ENCODE data around the gene KLHL30.

The KLHL30 gene

DNA sequence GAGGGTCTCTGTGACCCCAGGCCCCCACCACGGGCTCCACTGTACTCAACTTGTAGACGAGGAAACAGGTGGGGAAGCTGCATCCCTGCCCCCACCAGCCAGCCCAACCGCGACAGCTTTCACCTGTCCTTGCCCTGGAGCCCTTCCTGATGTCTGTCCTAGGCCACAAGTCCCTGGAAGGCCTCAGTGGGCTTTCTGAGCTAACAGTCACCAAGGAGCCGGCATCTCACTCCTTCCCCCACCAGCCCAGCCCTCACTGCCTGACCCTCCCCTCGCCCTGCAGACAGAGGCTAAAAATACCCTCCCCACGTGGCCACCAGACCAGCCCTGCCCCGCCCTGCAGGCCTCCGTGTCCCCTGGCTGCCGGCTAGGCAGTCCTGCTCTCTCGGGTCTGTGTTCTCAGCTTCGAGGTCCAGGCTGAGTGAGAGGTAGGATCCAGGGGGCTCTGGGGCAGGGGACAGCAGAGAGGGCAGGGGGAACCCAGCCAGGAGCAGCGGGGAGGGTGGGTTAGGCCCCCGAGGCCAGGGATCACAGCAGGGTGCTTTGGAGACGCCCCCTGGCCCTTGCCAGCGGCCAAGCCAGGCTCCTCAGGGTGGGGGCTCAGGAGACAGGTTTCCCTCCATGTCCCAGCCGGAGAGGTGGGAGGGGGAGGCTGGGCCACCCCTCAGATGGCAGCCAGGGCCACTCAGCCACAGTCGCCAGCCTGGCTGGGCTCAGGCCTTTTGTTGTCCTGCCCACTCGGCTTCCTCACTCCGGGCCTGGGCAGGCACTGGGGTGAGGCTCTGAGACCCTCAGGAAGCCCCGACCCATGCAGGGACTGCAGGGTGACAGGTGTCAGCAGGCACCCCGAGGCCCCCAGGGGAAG, at the start of gene KLHL30:
KLHL30 (plus strand) TSS at position 338 of the 865 bp plus-strand sequence. CDS start 2,087 bp downstream, outside the sequence.
- no peak for DNase-seq

DNA sequence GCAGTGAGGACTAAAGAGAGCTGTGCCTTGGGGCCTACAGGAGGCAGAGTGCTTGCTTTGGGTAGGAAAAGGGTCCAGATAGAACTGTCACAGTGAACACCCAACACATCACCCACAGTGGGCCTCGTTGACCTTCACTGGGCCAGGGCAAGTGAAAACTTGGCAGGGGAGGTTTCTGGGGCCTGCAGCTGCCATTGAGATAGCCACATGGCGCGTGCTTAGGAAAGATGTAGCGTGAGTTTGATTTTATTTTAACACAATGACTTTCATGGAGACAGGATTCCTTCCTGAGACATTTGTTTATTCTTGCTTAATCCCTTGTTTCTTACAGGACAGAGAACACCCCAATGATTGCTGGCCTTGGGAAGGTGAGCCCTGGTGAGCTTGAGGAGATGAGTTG, 47.6 kb upstream of the KLHL30 start:
- no peak for DNase-seq

DNA sequence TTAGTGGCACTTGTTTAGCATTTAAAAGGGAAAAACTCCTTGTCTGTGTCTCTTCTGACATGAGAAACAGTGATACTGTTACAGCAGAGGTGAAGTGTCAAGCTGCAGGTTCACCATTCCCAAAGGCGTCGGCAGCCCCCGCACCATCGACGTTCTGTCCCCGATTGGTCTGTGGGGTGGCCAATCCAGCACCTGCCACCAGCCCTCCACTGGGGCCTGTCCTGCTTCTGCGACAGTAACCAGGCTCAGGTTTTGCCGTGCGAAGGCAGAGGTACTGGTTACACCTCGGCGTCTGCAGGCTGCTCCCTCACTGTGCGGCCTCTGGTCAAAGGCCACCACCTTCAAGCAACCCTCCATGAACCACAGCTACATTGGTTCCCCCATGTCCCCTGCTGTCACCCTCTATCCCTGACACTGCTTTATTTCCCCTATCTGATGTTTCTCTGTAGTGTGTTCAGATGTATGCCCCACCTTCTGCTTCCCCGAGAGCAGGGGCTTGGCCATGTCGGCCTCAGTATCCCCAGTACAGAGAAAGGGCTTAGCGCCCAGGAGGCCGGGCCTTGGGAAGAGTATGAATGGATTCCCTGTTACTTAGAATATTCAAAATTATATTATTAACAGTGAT, 46.9 kb upstream of the KLHL30 start:
- DNase-seq: no peak

- DNase-seq: no peak
Observed at GRCh38 chr2:238092486-238093035, 45.9 kb upstream of the KLHL30 start.

DNA sequence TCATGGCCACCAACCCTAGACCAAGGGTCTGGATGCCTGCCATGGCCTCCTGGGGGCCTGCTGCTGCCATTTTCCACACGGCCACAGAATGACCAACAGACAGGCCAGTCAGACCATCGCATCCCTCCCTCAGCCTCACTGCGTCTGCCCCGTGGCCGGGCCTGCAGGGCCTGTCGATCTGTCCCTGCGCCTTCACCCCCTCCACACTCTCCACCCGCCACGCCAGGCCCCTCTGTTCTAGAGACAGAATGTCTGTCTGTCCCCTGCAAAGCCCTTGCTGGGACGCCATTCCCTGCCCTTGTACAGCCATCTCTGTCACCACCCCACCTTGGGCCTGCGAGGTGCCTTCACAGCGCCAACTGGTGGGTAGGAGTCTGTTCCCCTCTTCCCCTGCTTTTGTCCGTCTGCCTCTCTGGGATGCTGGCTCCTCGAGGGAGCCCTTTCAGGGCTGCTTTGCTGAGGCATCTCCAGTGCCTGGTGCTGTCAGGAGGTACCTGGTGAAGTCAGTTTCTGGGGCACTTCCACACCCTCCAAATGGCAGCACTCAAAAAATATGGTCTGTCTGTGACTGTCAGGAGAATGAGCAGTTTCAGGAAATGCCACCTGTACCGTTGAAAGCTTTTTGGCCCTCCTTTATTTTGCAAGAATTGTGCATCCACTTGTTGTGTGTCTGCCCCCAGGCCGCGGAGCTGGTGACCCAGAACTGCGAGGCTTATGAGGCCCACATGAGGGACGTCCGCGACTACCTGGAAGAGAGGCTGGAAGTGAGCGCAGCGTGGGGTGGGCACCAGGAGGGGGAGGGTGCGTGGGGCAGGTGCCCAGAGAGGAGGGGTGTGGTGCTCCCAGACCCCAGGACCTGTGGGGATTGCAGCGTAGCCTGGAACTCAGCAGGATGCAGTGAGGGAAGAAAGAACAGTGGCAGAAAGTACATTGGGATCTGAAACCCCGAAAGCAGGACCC, 45.0 kb upstream of the KLHL30 start:
- DNase-seq: no peak

DNA sequence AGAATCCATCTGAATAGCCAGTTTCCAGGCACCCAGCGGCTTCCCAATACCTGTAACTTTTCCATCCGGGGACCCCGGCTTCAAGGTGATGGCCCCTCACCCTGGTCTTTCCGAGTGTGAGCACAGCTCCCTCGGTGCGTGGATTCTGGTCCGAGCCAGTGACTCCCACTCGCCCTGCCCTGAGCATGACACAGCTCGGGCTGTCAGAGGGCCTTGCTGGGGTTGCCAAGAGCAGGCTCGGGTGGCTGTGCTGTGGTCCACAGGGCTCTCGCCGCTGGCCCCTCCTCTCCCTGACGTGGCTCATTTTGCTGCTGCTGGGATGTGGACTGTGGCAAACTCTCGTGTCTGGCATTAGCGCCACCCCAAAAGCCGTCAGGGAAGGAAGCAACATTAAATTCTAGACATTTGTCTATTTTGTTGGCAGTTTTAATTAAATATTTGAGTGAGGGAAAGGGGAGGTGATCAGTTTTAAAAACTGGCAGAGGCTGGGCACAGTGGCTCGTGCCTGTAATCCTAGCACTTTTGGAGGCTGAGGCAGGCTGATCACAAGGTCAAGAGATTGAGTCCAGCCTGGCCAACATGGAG, 43.9 kb upstream of the KLHL30 start:
- DNase-seq: no peak

- no peak for DNase-seq
Observed at GRCh38 chr2:238095143-238095542, 43.3 kb upstream of the KLHL30 start.

DNA sequence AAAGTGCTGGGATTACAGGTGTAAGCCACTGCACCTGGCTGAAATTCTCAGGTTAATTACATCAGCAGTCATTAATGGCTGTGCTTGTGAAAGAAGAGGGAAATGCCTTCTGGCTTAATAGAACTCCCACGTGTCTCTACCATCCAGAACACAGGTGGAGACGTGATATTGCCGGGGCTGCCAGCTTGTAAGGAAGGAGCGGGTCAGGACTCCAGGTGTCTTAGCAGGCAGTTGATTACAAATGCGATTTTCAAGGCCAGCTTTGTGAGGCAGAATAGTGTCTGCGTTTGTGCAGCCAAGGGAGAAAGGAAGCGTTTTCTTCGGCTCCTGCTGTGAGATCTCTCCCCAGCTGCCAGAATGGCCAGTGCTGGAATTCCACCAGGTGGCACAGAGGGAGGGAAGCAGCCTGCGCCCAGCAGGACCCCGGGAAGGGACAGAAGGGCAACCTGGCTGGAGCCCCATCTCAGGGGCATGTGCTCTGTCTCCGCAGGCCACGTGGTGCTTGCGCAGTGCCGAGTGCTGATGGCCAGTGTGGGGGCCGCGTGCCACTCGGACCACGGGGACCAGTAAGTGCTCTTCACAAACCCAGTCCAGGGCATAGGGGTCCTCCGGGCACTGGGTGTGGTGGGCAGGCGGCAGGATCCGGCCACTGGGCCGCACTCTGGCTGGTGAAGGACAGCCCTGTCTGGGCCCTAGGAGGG, 42.0 kb upstream of the KLHL30 start:
- no peak for DNase-seq

DNA sequence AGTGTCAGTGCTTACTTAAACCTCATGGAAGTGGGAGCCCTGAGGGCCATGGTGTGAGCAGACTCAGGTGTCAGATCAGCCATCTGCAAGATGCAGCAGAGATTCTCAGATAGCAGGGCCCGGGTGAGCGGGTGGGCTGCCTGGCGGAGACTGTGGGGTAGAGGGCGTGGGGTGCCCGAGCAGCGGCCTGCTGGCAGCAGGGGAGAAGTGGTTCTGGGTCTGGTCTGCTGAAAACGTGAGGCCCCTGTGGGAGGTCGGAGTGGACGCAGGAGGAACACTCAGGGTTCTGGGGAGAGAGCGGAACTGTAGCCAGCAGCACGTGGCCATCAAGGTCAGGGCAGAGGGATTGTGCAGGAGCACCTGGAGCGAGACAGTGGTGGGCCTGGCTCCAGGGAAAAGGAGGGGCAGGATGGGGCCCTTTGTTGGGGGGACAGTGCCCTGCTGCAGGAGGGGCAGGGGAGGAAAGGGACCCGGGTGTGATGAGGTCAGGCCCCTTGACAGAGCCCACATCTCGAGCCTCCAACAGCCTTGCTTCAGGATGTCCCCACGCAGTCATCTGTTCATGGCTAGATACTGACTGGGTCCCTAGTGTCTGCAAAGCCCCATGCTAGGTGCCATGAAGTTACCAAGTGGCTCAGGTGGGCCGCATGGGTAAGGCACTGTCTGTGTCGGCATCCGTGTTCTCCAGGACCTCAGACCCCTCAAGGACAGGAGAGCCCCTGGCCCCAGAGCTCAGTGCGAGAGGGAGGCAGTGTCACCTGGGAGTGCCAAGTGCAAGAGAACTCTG, 41.1 kb upstream of the KLHL30 start:
- DNase-seq: no peak

GRCh38 chr2:238097988-238098871, 40.2 kb upstream of the KLHL30 start:
- no peak for DNase-seq

GRCh38 chr2:238098901-238099713, 39.4 kb upstream of the KLHL30 start:
- no peak for DNase-seq

DNA sequence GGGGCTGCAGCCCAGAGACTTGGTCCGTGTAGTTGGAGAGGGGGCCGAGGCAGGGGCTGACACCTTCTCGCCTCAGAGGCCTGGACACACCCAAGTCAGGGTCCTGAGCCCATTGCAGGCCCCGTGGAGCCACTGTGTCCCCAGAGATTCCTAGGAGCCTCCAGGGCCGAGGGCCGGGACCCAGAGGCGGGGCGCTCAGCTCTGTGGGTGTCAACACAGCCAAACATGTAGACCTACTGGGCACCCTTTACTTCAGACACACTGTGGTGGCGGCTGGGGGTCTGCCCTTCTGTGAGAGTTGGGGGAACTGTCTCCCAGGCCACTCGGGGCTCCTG, 38.8 kb upstream of the KLHL30 start:
- DNase-seq: no peak

GRCh38 chr2:238100049-238100820, 38.2 kb upstream of the KLHL30 start, which contains the start of gene ESPNL:
ESPNL (plus strand) TSS chr2:238100340; CDS start chr2:238100420, 80 bp downstream.
- DNase-seq: no peak

DNA sequence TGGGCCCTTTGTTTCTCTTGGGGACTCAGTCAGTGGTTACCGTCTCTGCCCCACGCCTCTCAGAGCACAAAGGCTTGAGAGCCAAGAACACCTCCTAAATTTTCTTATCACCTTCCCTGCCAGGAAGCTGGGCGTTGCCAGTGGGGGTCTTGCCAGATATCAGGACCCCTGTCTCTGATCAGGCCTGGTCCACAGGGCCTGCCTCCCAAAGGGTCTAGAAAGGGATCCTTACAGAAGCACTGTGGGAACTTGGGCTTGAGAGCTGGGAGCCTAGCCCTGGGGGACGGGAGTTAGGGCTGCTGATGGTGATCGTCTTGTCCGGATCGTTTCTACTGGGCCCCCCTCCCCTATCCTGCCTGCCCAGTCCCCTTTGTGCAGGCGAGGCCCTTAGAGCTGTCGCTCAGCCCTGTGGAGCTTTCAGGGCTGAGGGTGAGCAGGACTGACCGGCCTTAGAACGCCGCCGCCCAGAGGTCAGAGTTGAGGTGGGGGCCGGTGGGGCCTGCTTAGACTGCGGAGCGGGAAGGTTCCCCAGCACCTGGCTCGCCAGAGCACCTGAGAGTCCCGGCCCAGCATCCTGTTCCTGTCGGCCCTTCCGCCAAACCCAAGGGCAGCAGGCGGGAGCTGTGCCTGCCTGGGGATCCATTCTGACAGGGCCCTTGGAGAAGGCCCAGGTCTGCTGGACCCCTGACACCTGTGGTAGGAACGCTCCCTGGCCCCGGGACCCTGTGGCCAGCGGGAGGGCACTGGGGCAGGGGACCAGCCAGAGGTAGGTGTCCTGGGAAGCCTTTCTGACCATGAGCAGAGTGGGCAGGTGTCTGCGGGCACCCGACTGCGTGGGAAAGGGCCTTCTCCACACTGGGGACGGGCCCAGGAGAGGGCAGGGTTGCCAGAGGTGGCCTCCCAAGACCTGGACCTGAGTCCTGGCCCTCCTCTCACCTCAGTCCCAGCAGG, 37.4 kb upstream of the KLHL30 start:
- DNase-seq: no peak

GRCh38 chr2:238101891-238102841, 36.3 kb upstream of the KLHL30 start:
- no peak for DNase-seq

DNA sequence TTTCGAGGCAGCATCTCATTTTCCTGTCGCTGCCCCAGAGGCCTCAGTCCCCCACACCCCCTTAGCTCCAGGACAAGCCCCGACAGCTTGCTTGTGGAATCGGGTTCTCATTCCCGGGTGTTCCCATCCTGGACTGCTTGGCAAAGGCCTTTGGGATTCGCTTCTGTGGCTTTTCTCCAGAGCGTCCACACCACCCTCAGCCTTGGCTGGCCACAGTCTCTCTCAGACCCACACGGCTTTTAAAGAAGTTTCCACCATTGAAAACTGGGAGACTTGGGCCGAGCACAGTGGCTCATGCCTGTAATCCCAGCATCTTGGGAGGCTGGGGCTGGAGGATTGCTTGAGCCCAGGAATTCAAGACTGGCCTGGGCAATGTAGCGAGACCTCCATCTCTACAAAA, 35.6 kb upstream of the KLHL30 start:
- no peak for DNase-seq
